ENCODE data around the gene CASZ1. TPM values are rescaled to one million over a fixed set of nuclear protein-coding genes. Genes with fewer than 3 reads are reported as not detected.

Gene CASZ1
- total and polyA plus RNA-seq, 8 donors = 6.0 to 166 (median 39.8) TPM

DNA sequence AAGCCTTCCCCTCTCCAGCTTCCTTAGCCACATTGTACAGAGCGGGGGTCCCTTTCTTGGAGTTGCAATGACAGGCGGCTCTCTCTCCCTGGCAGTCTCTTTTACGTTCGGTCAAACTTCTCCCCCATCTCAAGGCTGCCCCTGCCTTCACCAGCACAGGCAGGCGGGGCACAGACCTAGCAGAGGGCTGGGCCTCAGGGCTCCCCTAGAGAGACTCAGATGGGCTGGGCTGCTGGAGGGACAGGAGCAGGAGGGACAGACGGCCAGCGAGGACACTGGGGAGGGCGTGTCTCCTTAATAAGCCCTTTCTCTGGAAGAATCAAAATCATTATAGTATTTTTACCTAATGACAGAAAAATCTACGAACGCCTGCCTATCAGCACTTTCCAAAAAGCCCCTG, 79.6 kb downstream of the CASZ1 start:
- WGBS, 5 donors = 26 to 45% (median 34%) methylated on average over 10 of the region's 10 CpGs
- peaks cover 45 to 84% (median 72%) of the 10 kb centered on the region in 4 donors for H3K4me1 ChIP-seq
- peak in 1 of 2 donors; percentile 35 for DNase-seq
- TF ChIP-seq POLR2A (IDR thresholded peaks at IDR 0.05) (no peak), EP300 (IDR thresholded peaks at IDR 0.05) (no peak), POLR2AphosphoS5 (IDR thresholded peaks at IDR 0.05) (no peak)
- TF ChIP-seq, protein P1, sequence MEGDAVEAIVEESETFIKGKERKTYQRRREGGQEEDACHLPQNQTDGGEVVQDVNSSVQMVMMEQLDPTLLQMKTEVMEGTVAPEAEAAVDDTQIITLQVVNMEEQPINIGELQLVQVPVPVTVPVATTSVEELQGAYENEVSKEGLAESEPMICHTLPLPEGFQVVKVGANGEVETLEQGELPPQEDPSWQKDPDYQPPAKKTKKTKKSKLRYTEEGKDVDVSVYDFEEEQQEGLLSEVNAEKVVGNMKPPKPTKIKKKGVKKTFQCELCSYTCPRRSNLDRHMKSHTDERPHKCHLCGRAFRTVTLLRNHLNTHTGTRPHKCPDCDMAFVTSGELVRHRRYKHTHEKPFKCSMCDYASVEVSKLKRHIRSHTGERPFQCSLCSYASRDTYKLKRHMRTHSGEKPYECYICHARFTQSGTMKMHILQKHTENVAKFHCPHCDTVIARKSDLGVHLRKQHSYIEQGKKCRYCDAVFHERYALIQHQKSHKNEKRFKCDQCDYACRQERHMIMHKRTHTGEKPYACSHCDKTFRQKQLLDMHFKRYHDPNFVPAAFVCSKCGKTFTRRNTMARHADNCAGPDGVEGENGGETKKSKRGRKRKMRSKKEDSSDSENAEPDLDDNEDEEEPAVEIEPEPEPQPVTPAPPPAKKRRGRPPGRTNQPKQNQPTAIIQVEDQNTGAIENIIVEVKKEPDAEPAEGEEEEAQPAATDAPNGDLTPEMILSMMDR (IDR thresholded peaks at IDR 0.05) = no peak
- no peaks in the 10 kb centered on the region for H3K9me3 ChIP-seq
- H3K27ac ChIP-seq = peak overlapping the region; percentile 50 to 80 (median 68)
- H3K4me3 ChIP-seq = no peak overlapping the region
- no peaks in the 10 kb centered on the region for H3K36me3 ChIP-seq
- intact Hi-C loops (cut with DNase I; ENCODE audit: low total_unique reads) = no loop called here
- peaks cover 0 to 20% (median 0%) of the 10 kb centered on the region in 3 donors for H3K27me3 ChIP-seq

DNA sequence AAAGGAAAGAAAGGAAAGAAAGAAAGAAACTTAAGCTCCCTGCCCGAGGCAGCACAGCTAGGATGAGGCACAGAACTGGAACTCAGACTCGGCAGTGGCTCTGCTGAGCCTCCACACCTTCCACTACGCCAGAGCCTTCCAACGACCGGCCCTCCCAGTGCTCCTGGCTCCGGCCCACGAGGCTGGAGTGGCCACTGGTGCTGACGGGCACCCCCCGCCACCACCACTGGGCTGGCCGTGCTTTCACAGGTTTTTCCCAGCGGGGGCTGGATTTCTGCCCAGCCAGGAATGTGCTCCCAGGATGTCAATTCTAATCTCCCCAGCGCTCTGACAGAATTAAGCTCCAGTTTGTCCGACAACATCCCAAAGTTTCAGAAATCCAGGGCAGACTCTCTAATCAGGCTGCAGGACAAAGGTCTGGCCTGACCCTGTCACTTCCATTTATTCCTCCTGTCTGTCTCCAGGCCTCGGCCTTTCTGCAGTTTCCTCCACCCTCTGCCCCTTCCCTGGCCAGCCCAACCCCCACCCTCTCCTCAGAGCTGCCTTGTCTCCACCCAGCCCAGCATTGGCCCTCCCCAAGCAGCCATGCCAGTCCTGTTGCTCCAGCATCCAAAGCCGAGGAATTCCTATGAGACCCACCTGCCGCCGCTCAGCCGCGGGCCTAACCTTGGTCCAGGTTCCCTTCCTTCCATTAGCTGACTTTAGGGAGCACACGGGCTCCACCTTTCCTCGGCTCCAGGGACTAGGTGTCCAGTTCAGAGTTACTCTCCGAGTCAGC, 81.9 kb downstream of the CASZ1 start:
- intact Hi-C loops (cut with DNase I; ENCODE audit: low total_unique reads) = no loop called here
- peak in 1 of 2 donors; percentile 88 for DNase-seq
- H3K27ac ChIP-seq = peak overlapping the region; percentile 59 to 80 (median 73)
- no peaks in the 10 kb centered on the region for H3K36me3 ChIP-seq
- H3K27me3 ChIP-seq = peaks cover 0 to 20% (median 0%) of the 10 kb centered on the region in 3 donors
- WGBS, 5 donors = 38 to 61% (median 52%) methylated on average over 15 to 22 of the region's 22 CpGs
- H3K4me3 ChIP-seq = no peak overlapping the region
- H3K4me1 ChIP-seq = peaks cover 40 to 83% (median 59%) of the 10 kb centered on the region in 4 donors
- no peaks in the 10 kb centered on the region for H3K9me3 ChIP-seq
- TF ChIP-seq POLR2A (IDR thresholded peaks at IDR 0.05) = no peak
- TF ChIP-seq POLR2AphosphoS5 (IDR thresholded peaks at IDR 0.05) = peak in 1 of 3 donors; percentile 9

DNA sequence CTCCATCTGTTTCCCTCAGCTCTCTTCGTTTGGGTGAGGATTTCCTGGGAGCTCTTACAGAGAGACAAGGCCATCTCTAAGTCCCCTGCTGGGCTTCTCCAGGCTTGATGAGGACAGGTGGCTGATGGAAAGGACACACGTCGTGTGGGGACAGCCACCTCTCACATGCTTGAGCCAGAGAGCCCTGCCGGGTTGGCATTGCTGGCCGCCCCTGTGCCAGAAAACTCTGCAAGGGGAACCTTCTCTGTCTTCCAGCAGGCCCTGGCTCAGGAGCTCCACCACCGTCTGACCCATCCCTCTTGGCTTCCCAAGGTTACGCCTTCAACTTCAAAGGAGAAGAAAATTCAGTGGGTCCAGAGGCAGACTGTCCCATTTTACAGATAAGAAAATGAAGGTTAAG, 82.8 kb downstream of the CASZ1 start:
- TF ChIP-seq POLR2A (IDR thresholded peaks at IDR 0.05) (no peak), POLR2AphosphoS5 (IDR thresholded peaks at IDR 0.05) (no peak), EP300 (IDR thresholded peaks at IDR 0.05) (no peak)
- TF ChIP-seq, protein P1 (IDR thresholded peaks at IDR 0.05) = no peak
- WGBS, 5 donors = 82 to 89% (median 86%) methylated on average over 7 of the region's 7 CpGs
- DNase-seq = no peak
- peaks cover 40 to 87% (median 63%) of the 10 kb centered on the region in 4 donors for H3K4me1 ChIP-seq
- no peaks in the 10 kb centered on the region for H3K9me3 ChIP-seq
- H3K36me3 ChIP-seq = no peaks in the 10 kb centered on the region
- intact Hi-C loops (cut with DNase I; ENCODE audit: low total_unique reads) = no loop called here
- H3K27ac ChIP-seq = peak overlapping the region; percentile 1 to 80 (median 61)
- H3K27me3 ChIP-seq = peaks cover 0 to 20% (median 0%) of the 10 kb centered on the region in 3 donors
- H3K4me3 ChIP-seq = no peak overlapping the region

DNA sequence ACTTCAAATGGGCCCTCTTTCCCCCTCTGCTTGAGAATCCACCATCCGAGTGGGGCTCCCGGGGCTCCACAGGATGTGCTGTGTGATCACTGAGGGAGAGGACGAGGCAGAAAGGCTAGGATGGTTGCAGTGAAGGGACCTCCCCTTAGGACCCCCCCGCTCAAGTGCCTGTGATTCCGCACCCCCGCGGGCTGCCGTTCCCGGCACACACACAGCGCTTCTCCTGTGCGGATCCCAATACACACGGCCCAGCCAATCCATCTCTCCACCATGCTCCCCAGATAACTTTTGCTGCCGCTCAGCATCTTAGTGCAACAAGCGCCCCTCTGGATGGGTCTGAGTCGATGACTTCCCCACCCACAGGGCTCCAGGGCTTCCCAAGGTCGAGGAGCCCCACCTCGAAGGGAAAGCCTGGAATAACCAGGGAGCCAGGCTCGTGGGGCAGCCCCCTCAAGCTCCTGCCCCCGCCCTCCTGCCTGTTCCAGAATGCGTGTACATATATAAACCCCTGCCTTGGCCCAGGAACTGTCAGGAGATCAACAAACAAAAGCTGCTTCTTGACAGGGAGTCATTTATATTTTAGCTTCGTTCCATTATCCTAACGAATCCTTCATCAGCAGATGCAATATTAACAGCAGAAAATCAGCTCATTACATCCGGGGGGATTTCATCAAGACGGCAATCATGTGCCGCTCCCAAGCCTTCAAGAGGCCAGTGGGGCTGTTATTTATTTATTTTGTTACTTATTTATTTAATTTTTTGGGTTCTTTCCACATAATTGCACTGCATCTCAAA, 83.7 kb downstream of the CASZ1 start:
- H3K27me3 ChIP-seq = peaks cover 0 to 20% (median 0%) of the 10 kb centered on the region in 3 donors
- TF ChIP-seq, protein P1 (IDR thresholded peaks at IDR 0.05) = no peak
- TF ChIP-seq EP300 (IDR thresholded peaks at IDR 0.05) (no peak), POLR2AphosphoS5 (IDR thresholded peaks at IDR 0.05) (no peak), POLR2A (IDR thresholded peaks at IDR 0.05) (no peak)
- no peaks in the 10 kb centered on the region for H3K9me3 ChIP-seq
- H3K27ac ChIP-seq = peak overlapping the region in 1 of 5 donors; percentile 80
- DNase-seq = no peak
- H3K4me1 ChIP-seq = peaks cover 32 to 82% (median 57%) of the 10 kb centered on the region in 4 donors
- intact Hi-C loops (cut with DNase I; ENCODE audit: low total_unique reads) = no loop called here
- no peaks in the 10 kb centered on the region for H3K36me3 ChIP-seq
- H3K4me3 ChIP-seq = no peak overlapping the region
- WGBS, 5 donors = 60 to 74% (median 72%) methylated on average over 19 to 25 of the region's 25 CpGs

Measured in stomach (tissue), 9 donors.